ENCODE measurements around the gene ZBTB7B.

ZBTB7B gene

GRCh38 chr1:154970631-154971340, 31.8 kb upstream of the ZBTB7B start, which contains the start of gene SHC1 (continued):
- TF ChIP-seq, protein P1, sequence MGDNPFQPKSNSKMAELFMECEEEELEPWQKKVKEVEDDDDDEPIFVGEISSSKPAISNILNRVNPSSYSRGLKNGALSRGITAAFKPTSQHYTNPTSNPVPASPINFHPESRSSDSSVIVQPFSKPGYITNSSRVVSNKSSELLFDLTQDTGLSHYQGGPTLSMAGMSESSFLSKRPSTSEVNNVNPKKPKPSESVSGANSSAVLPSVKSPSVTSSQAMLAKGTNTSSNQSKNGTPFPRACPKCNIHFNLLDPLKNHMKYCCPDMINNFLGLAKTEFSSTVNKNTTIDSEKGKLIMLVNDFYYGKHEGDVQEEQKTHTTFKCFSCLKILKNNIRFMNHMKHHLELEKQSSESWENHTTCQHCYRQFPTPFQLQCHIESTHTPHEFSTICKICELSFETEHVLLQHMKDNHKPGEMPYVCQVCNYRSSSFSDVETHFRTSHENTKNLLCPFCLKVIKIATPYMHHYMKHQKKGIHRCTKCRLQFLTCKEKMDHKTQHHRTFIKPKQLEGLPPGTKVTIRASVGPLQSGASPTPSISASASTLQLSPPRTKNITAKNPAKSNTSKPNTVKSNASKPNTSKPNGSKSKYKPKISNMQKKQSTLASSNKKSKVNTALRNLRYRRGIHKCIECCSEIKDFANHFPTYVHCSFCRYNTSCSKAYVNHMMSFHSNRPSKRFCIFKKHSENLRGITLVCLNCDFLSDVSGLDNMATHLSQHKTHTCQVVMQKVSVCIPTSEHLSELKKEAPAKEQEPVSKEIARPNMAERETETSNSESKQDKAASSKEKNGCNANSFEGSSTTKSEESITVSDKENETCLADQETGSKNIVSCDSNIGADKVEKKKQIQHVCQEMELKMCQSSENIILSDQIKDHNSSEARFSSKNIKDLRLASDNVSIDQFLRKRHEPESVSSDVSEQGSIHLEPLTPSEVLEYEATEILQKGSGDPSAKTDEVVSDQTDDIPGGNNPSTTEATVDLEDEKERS (tag by site-specific recombination; IDR thresholded peaks at IDR 0.05) = no peak
- TF ChIP-seq ZNF416 (tag by site-specific recombination; IDR thresholded peaks at IDR 0.05) (no peak), ZNF837 (tag by site-specific recombination; IDR thresholded peaks at IDR 0.05) (no peak), BCL11B (tag by site-specific recombination; IDR thresholded peaks at IDR 0.05; ENCODE audit: low read depth) (no peak), ZNF10 (tag by site-specific recombination; IDR thresholded peaks at IDR 0.05) (no peak), ZNF747 (tag by site-specific recombination; IDR thresholded peaks at IDR 0.05) (no peak), ZFHX2 (tag by site-specific recombination; conservative IDR thresholded peaks at IDR 0.05) (peak; percentile 53), ZNF354C (tag by site-specific recombination; IDR thresholded peaks at IDR 0.05; ENCODE audit: borderline replicate concordance, low read depth) (no peak)
- TF ChIP-seq, protein P2, sequence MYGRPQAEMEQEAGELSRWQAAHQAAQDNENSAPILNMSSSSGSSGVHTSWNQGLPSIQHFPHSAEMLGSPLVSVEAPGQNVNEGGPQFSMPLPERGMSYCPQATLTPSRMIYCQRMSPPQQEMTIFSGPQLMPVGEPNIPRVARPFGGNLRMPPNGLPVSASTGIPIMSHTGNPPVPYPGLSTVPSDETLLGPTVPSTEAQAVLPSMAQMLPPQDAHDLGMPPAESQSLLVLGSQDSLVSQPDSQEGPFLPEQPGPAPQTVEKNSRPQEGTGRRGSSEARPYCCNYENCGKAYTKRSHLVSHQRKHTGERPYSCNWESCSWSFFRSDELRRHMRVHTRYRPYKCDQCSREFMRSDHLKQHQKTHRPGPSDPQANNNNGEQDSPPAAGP (tag by site-specific recombination; IDR thresholded peaks at IDR 0.05) = peak; percentile 66; the same call in 1 of the 2 replicates

DNA sequence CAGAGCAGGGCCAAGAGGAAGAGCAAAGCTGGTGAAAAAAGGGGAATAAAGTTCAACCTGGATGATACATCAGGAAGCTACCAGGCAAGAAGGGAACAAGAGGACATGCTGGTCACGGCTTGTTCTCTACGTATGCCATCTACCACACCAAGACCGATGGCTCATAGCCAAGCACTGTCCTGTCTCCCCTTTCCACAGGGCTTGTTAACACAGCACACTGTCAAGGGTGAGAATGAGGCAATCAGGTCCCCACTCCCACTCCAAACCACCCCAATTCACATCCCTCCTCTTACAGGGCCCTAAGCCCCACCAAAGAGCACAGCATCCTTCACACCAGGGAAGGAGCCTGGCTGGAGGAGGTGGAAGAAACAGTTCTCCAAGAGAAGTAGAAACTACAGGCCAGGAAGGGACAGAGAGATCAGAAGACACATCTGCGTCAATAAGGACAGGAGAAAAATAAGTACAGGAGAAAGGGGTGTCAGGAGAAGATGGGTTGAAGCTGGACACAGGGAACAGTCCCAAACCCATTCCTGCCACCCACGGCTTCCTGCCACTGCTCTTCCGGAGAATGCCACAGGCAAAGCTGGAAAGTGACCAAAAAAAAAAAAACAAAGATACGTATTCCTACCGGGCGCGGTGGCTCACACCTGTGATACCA, 31.1 kb upstream of the ZBTB7B start:
- CTCF ChIA-PET = interaction anchor here (0.6 to 2.7 kb wide), 8 partner anchors 10 to 973 kb away, joined by 3 to 16 read pairs (median 9); partner anchors contain the start of gene PYGO2
- no peaks in the 10 kb centered on the region for H3K9me3 ChIP-seq (ENCODE audit: control insufficient read depth, insufficient read depth, low read depth, low read length)
- peaks cover 12% of the 10 kb centered on the region for H3K4me1 ChIP-seq (ENCODE audit: control insufficient read depth, insufficient read depth, low read length)
- peaks cover 0 to 30% of the 10 kb centered on the region in 2 experiments; a peak in 1 of 3 replicates for H3K36me3 ChIP-seq (ENCODE audit: control insufficient read depth in 2 of 2, insufficient read depth in 1 of 2, low read length in 2 of 2)
- no peak overlapping the region for H3K27ac ChIP-seq (ENCODE audit: extremely low read depth, low read depth, low read length)
- POLR2A ChIA-PET = interaction anchor here (0.8 to 6.0 kb wide), 10 partner anchors 7 to 86 kb away, joined by 3 to 69 read pairs (median 5); partner anchors contain the start of genes ADAM15, FLAD1, PBXIP1 and PMVK
- no peak overlapping the region for H3K4me3 ChIP-seq (ENCODE audit: low read depth, low read length)
- TF ChIP-seq ZFHX2 (tag by site-specific recombination; conservative IDR thresholded peaks at IDR 0.05) (peak; percentile 42; the same call in 1 of the 2 replicates), ZNF596 (tag by site-specific recombination; IDR thresholded peaks at IDR 0.05) (no peak)

DNA sequence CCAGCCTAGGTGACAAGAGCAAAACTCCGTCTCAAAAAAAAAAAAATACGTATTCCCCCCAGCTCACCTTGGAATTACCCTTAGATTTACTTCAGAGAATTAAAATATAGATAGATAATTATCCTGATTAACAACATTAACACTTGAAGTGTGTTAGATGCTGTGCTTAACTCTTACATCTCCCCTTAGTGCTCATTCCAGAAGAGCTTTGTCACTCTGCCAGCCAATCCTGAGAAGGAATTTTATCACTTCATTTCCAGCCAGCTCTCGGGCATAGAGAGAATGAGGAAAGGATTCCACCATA, 30.4 kb upstream of the ZBTB7B start:
- TF ChIP-seq TRIM28 (IDR thresholded peaks at IDR 0.05; ENCODE audit: borderline replicate concordance, low read length) (no peak), ZNF692 (tag by site-specific recombination; IDR thresholded peaks at IDR 0.05) (no peak), ZNF341 (tag by site-specific recombination; IDR thresholded peaks at IDR 0.05; ENCODE audit: low read depth) (peak; percentile 79), ZNF157 (tag by site-specific recombination; IDR thresholded peaks at IDR 0.05) (no peak)
- H3K36me3 ChIP-seq (ENCODE audit: control insufficient read depth in 2 of 2, insufficient read depth in 1 of 2, low read length in 2 of 2) = peaks cover 0 to 23% of the 10 kb centered on the region in 2 experiments; a peak in 2 of 3 replicates
- ChIA-PET CTCF (interaction anchor here (0.6 to 2.7 kb wide), 8 partner anchors 8 to 413 kb away, joined by 3 to 16 read pairs (median 4); partner anchors contain the start of gene PYGO2), POLR2A (interaction anchor here (0.8 to 6.0 kb wide), 12 partner anchors 8 to 85 kb away, joined by 3 to 69 read pairs (median 8); partner anchors contain the start of genes ADAM15, FLAD1, LENEP and PBXIP1)
- peak overlapping the region; percentile 9; the same call in 1 of the 2 replicates for H3K4me3 ChIP-seq (ENCODE audit: low read depth, low read length)
- no peaks in the 10 kb centered on the region for H3K9me3 ChIP-seq (ENCODE audit: control insufficient read depth, insufficient read depth, low read depth, low read length)
- peak overlapping the region; percentile 76 for H3K27ac ChIP-seq (ENCODE audit: extremely low read depth, low read depth, low read length)
- H3K4me1 ChIP-seq (ENCODE audit: control insufficient read depth, insufficient read depth, low read length) = peaks cover 12% of the 10 kb centered on the region

Measured in HEK293 (cell line).